HEK293T (cell line): ENCODE measurements around the gene LPIN2.

Source experiments
- FOXA1 ChIP-seq: fragments of 450-650 bp; IDR thresholded peaks from 2 replicates; pipeline ENCODE4 v1.6.1; 2016; ENCODE audit warnings: mild to moderate bottlenecking
- FOXK2 ChIP-seq: fragments of 450-650 bp; IDR thresholded peaks from 2 replicates; pipeline ENCODE4 v1.6.1; 2016; ENCODE audit warnings: mild to moderate bottlenecking
- NFRKB ChIP-seq: fragments of 450-650 bp; IDR thresholded peaks from 2 replicates; pipeline ENCODE4 v1.6.1; 2016; ENCODE audit warnings: mild to moderate bottlenecking, moderate library complexity
- SP1 ChIP-seq: fragments of 450-650 bp; IDR thresholded peaks from 2 replicates; pipeline ENCODE4 v1.6.1; 2017
- ZNF384 ChIP-seq: fragments of 450-650 bp; IDR thresholded peaks from 2 replicates; pipeline ENCODE4 v1.6.1; 2016

GRCh38 chr18:3055816-3056215 lies 42.9 kb upstream of the LPIN2 start:
- TF ChIP-seq FOXK2 (no peak), NFRKB (no peak), SP1 (no peak), ZNF384 (no peak), FOXA1 (no peak)
